ENCODE data around the gene TFAP2C.
"Not testable (repeated sequence)": the region's sequence is repeated elsewhere in the genome, so short reads cannot be mapped to it uniquely, and the experiment has no call there.

Gene TFAP2C

DNA sequence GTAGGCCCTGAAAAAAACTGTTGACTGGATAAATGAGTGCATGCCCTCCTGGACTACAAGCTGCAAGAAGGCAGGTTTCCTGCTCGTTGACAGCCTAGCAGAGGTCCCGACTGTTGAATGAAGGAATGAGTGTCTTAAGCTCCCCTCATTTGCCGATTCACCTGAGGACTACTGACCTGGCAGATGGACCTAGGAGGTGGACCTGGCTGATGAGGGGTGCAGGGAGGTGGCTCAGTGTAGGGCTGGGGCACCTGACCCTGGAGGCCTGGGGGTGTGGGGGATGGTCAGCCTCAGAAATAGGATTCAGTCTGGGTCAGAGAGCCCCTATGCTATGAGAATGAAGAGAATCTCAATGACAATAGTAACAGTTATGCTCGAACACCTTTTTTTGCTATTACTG lies 11.6 kb upstream of the TFAP2C start:
- DNase-seq (ENCODE audit: low spot score): no peak

DNA sequence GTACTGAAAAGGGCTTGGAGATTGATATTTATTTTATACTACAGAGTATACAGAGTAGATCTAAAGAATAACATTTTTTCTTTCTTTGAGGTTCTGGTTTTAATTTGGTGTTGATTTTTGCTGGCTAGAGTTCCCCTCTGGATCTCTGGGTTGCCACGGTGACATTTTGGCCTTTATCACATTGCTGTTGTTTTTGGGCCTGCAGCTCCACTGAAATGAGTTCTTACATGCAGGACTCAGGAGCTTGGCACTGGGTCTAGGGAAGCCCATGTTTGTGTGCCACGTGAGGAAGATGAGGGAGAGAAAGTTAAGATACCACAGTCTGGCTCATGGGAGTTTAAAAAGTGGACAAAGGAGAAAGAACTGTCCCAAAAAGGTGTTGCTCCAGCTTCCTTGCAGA lies 7.4 kb upstream of the TFAP2C start:
- DNase-seq (ENCODE audit: low spot score): no peak

DNA sequence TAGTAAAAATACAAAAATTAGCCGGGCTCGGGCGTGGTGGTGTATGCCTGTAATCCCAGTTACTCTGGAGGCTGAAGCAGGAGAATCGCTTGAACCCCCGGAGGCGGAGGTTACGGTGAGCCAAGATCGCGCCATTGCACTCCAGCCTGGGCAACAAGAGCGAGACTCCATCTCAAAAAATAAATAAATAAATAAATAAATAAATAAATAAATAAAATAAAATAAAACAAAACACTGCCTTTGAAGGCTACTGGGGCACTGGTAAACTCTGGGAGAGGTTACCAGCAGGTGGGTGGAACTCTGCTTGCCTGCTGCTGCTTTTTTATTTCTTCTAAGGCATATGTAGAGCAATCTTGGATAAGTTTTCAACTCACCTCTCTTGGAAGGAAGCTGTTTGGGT lies 5.2 kb upstream of the TFAP2C start:
- not testable (repeated sequence) for DNase-seq (ENCODE audit: low spot score)

DNA sequence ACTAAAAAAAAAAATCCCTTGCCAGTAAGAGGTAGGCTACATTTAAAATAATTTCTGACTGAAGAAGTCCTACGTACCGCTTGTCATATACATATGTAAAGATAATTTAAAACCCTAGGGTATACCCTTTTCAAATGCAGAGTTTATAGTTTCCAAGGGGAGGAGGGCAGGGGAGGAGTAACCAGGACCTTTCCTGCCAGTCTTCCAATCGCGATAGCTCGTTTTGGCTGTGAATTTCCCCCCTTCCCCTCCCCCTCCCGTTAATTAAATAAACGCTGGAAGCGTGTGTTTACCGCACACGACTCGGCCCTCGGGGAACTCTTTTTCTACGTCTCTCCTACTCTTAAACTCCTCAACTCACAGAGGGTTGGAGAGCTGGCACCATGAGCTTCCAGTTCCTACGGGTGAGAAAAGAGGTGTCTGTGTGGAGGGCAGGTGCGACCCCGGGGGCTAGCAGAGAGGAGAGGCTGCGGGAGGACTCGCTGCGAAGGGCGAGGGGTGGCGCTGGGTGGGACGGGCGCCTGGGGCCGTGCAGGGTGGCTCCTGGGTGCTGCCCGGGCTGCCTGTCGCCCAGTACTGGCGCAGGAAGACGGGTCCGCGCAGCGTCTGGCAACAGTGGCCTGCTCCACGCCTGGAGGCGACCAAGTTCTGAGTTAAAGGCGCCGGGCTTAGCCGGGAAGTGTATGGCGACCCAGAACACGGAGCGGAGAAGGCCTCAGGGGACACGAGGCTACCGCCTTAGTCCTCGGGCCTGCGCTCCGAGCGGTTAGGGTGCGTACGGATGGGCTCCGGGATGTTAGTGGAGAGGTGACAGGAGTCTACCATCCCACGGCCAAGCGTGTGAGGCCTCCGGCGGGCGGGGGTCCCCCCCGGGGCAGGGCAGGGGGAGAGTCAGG lies 4.1 kb upstream of the TFAP2C start:
- DNase-seq (ENCODE audit: low spot score): no peak

DNA sequence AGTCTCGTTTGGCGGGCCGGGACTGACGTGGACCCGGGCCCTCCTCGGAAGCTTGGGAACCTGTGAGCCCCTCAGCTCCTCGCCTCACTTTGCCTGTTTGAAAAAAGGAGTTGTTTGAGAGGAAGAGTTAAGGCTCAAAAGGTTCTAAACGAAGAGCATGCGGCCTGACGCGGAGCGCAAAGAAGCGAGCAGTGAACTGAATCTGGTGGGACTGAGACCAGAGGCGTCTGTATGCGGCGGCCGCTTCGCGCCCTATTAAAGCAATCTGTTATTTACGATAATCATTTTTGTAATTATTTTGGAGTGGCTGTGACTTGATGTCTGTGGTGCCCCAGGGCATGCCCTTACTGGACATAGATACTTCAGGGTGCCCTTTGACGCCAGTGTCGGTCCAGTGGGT lies 3.3 kb upstream of the TFAP2C start:
- DNase-seq (ENCODE audit: low spot score): no peak

DNA sequence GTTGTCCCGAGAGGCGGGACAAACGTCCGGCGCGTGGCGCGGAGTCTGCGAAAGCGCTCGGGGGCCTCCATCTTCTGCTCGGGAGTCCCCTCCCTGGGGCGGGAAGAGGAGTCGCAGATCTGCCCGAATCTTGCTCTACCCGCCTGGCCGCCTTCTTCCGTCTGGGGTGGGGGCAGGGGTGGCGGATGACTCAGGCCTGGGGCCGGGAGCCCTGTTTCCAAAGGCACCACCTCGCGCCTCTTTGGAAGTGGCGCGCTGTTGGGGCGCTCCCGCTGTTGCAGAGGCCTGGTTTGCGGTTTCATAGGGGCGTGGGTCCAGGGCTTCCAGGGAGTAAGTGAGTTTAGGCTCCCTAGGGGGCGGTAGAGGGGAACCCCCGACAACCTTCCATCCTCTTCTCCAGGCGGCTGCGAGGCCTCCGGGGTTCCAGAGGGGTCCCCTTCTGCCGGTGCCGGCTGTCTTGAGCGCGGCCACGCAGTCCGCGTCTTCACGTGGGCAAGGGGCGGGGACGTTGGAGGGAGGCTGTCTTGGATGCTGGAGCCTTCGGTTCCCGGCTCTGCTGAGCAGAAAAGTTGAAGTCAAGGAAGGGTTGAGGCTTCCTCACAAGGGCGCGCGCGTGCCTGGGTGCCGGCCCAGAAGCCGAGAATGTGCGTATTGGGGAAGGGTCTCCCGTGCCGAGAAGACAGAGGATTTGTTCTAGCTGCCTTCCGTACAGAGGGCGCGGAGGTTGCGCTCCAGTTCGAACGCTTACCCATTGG lies 2.6 kb upstream of the TFAP2C start:
- no peak for DNase-seq (ENCODE audit: low spot score)

DNA sequence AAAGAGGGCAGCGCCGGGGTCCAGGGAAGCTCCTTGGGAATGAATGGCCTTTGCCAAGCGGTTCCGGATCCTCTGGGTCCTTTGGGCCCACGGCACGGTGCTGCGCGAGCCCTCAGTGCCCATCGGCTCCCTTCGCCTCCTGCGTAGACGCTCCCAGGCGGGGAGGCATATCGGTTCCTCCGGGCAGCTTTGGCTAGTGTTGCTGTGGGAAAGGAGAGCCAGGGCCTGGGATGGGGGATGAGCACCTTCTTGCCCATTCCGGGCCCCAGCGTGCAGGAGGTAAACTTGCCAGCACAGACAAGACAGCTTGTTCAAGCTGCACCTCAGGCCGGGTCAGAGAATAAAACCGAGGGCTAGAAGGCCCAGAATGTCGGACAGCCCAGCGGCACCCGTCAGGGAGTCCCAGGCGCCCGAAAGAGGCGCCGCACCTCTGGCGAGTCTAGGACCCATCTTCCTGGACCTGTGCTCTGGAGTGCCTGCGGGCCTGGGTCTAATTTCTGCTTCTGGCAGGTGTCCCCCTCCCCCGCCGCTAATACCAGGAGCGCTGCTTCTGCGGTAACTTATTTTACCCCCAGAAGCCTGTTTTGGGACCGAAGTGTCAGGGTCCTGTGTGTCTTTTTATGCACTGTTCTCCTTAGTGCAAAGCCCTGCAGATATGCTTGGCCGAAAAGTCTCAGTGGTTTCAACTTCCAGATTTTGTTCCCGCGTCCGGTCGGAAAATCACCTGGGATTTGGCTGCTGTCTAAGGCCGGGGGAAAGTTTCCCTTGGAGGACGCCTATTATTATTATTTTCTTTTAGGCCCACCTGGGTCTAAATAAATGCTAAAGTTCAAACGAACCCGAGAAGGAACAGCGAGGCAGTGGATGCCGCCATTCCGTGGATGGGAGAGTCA lies 1.7 kb upstream of the TFAP2C start:
- DNase-seq (ENCODE audit: low spot score): no peak

DNA sequence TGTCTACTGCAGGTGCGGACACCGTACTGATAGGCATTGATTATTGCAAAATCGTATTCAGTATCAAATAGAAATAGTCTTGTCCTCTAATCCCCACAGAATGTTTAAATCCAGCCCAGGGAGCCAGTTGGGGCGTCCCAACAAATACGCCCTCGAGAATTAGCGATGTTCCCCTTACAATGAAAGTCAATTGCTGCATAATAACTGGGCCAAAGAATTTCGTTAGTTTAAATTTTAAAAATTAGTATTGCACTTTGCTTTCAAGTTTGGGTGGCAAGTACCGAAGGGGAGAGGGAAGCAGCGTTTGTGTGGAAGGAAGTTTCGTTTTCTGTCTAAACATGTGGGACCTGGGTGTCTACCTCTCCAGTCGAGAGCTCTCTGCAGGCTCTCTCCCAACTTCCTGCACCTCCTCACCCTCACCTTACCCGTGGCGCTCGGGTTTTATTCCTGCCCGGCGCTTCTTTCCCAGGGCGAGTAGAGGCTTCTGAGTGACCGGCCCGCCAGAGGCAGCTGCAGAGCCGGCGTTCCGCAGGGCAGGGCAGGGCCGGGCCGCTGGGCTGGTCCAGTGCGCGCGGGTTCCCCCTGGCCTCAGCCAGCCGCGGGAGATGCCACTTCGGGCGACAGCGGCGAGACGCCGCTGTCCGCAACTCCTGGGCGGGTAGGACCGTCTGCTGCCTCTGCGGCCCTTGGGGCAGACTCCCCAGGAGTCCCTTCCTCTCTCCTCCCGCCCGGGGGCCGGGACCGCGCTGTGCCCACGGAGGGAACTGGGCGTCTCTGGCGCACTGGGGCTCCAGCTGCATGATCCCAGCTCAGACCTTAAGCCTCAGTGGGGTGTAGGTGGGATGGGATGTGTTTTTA lies 862 bp upstream of the TFAP2C start:
- no peak for DNase-seq (ENCODE audit: low spot score)

DNA sequence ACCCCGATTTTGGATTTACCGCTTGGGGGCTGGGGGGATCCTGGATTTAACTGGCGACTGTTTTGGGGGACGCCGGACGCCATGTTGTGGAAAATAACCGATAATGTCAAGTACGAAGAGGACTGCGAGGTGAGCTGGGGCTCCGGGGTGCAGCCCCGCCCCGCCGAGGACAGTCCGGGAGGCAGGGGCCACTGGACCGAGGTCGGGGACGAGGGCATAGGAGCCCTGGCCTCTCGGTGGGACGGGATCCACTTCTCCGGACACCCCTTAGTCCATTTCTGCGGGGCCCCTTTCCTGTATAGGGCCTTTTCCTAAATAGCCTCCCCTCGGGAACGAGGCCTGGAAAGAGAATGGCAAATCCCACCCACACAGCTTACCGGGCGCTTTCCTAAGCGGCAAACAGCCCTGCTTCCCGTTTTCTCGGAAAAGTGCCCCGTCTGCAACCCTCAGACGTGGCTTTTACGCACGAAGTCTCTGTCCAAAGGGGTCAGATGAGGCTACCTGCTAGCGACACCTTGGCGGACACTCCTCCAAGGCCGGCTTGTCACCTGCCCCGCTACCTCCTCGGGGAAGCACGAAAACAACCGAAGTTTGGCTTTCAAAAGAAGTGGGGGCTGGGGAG lies 469 bp downstream of the TFAP2C start:
- DNase-seq (ENCODE audit: low spot score): no peak

DNA sequence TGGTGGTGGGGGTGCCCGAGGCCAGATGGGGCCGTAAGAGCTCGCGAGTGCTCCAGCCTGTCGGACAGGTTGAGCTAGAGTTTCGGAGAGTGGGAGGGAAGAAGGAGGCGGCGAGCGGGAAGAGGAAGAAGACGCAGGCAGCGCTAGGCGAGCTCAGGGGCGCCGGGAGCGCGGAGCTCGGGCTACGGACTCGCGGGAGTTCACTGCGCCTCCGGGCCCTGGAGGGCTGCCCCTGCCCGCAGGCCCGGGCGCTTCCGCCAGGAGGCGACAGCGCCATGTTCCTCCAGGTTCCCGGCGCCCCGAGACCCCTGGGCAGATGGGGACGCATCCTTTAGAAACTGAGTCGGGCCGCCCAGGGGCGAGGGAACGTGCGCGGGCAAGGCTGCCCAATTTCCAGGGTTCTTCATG lies 984 bp downstream of the TFAP2C start:
- no peak for DNase-seq (ENCODE audit: low spot score)

DNA sequence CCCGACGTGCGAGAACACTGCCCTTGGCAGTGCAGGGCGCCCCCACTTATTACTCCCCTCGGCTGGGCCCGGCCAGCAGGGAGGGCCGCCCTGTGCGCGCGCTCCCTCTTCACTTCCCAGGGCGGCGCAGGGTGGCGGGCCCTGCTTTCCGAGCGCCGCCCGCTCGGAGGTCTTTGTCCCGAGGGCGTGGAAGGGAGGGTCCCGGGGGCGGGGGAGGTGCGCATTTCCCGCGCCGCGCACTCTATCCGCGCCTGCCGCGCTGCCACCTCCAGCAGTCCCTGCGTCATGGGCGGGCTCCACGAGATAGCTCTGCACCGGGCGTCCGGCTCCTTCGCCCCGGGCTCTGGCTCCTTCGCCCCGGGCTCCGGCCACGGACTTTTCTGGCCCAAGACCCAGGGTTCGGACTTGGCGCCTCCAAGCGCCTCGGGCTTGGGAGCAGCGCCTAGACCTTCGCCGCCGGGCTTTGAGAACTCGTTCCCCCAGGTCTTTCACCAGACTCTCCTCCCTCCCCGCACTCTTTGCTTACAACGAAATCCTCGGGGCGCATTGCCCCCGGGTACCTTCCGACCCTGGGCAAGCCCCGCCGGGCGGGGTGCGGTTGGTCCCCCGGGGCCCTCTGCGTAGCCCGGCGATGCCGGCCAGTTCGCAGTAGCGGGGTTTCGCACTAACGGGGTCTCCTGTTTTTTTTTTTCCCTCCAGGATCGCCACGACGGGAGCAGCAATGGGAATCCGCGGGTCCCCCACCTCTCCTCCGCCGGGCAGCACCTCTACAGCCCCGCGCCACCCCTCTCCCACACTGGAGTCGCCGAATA lies 1.6 kb downstream of the TFAP2C start:
- no peak for DNase-seq (ENCODE audit: low spot score)

DNA sequence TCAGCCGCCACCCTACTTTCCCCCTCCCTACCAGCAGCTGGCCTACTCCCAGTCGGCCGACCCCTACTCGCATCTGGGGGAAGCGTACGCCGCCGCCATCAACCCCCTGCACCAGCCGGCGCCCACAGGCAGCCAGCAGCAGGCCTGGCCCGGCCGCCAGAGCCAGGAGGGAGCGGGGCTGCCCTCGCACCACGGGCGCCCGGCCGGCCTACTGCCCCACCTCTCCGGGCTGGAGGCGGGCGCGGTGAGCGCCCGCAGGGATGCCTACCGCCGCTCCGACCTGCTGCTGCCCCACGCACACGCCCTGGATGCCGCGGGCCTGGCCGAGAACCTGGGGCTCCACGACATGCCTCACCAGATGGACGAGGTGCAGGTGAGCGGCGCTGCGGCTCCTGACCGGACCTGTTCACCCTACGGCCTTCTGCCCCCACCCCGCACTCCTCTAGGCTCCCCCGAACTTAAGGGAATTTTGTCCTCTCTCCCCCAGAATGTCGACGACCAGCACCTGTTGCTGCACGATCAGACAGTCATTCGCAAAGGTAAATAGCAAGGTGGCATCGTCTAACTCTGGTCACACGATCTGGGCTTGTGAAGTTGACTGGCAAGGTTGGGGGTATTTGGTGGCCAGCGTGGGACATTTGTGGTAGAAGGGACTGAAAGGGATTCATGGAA lies 2.3 kb downstream of the TFAP2C start:
- no peak for DNase-seq (ENCODE audit: low spot score)

DNA sequence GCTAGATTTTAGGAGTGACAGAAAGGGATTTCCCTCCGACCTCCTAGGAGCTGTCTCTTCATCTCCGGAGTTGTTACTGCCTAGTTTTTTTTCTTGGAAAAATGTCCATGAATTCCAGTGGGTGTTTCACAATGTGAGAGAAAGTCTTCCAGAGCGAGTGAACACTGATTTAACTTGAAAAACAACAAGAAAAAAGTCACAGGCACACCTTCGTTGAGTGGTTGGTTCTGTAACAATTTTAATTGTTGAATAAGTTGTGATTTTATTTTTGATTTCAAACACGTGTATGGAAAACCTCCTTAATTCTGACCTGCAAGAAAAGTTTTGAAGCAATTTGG lies 2.9 kb downstream of the TFAP2C start:
- no peak for DNase-seq (ENCODE audit: low spot score)

DNA sequence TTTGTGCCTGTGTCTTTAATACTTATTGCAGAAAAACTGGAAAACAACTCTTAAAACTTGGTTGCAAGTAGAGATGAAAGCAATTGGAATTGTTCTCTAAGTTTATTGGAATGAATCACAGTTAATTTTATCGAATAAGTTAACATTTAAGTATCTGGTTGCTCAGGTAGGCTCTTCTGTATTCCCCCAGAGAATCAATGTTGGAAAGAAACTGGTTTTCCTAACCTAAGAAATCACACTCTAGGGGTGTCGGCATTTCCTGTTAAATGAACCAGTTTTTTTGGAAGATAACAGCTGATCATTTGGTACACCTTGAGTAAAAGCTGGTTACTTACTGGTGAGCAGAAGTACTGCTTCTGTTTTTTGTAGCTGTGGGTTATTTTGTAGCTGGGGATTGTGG lies 5.2 kb downstream of the TFAP2C start:
- DNase-seq (ENCODE audit: low spot score): no peak

DNA sequence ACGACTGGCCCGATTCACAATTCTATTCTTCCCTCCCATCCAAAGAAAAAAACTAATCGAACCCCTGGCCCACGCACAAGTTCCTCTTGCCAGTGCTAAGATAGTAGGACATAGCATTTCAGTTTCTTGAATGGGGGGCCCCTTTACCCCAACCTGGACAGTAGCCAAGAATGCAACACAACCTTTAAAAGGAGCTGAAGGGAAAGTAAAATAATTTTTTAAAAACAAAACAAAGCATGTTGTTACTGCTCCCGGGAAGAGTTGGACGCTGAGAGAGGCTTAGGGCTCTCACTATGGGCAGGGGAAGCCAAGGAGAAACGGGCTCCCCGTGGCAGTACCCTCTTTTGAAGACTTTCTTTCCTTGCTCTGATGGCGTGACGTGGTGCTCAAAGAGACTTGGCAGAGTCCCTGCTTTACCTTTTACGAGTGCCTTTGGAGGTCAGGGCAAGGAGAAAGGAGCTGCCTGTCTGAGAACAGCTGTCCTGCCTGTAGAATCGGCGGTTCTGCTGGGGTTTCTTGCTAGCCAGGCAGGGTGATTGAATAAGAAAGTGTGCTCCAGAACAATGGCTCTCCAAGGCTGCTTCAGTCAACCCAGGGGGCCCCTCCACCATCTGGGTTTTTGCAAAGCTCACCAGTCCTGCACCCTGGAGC lies 5.8 kb downstream of the TFAP2C start:
- no peak for DNase-seq (ENCODE audit: low spot score)

DNA sequence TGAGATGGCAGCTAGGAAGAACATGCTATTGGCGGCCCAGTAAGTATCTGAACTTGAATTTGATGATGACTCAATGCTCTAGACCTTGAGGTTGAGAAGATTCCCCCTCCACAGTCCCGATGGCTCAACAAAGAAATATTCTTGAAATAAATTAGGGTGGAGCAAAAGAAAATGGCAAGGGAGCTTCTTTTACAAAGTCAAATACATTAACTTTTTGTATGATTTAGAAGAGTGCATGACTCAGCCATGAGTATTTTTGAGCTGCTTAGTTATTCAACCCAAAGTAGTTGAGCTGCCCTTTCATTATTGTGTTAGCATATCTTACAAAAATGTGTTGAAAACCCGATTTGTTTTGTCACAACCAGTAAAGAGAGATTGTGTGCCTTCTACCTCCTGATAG lies 7.6 kb downstream of the TFAP2C start:
- DNase-seq (ENCODE audit: low spot score): no peak

DNA sequence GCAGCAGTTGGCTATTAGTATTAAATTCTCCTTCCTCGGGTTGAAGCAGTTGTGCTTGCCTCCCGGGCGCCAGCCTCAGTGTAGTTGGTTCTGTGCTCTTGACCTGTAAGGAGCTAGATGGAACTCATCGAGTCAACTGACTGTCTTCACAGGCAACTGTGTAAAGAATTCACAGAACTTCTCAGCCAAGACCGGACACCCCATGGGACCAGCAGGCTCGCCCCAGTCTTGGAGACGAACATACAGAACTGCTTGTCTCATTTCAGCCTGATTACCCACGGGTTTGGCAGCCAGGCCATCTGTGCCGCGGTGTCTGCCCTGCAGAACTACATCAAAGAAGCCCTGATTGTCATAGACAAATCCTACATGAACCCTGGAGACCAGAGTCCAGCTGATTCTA lies 8.5 kb downstream of the TFAP2C start:
- no peak for DNase-seq (ENCODE audit: low spot score)

DNA sequence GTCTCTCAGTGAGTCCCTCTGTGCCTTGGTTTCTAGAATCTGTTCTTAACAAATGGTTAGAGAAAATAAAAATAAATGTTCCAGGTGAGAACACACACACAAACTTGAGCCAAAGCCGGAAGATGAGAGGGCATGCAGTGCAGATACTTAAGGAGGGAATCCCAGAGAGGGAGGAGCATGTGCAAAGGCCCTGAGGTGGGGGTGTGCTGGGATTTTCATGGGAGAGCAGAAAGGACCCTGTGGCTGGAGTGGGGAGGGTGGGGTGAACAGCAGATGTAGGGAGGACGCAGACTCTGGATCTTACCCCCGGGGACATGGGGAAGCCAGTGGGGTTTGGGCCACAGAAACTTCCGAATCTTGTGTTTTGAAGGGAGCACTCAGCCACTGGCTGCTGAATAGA lies 17.5 kb downstream of the TFAP2C start:
- DNase-seq (ENCODE audit: low spot score): no peak

DNA sequence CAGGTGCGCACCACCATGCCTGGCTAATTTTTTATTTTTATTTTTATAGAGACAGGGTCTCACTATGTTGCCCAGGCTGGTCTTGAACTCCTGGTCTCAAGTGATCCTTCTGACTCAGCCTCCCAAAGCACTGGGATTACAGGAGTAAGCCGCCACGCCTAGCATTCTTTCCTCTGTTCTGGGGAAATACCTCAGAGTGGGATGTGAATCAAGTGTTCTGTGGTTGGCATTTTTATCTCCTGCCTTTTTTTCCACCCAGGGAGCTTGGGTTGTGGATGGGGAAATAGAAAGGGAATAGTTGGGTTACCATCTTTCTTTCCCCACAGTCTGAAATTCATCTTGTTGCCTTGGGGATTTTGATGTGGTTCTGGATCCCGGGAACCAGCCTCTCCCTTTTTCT lies 24.1 kb downstream of the TFAP2C start:
- no peak for DNase-seq (ENCODE audit: low spot score)
